ENCODE results near the gene SPAG16.

- TF ChIP-seq CTCF (IDR thresholded peaks at IDR 0.05; ENCODE audit: insufficient read depth, low read length, poor library complexity, severe bottlenecking) (no peak), EZH2phosphoT487 (conservative IDR thresholded peaks at IDR 0.05; ENCODE audit: low read length) (no peak)
These were observed 1009.3 kb downstream of the SPAG16 start for GRCh38 chr2:214293593-214293992.
